ENCODE measurements around the gene HIGD2A. TPM values are rescaled to one million over a fixed set of nuclear protein-coding genes. Genes with fewer than 3 reads are reported as not detected.

HIGD2A gene
- total and polyA plus RNA-seq, 2 donors (not counting 3 experiments of a cell fraction or from before 2014, with no cell fraction given), result 96.2 to 210 TPM

DNA sequence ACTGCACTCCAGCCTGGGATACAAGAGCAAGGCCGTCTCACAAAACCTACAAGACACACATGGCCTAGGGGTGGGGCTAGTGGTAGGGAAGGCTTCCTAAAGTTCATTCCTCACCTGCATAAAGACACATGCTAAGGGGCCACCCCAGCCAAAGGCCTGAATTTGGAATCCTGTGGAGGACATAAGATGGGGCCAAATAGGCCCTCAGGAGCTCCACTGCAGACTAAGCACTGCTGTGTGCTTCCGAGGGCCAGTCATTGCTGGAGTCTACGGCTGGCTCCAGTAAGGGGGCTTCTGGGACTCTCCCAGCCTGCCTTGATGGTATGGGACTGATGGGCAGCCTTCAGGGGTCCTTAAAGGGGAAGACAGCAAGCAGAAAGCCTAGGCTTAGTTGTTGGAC, 5.8 kb upstream of the HIGD2A start:
- intact Hi-C loops (cut with micrococcal nuclease) (loop anchor here (10.0 kb wide), 1 partner anchor 1212 kb away; the partner anchor contains the start of gene TMED9), dilution Hi-C loops (cut with MboI; ENCODE audit: extremely low pct_ligation_motif_present, low sequenced_read_pairs) (no loop called here)
- CTCF ChIA-PET, result no interaction called here
- Histone ChIP-seq H3K79me2 (ENCODE audit: control insufficient read depth, insufficient read depth, low read length) (peaks cover 28% of the 10 kb centered on the region), H3K9me3 (replicated peaks; ENCODE audit: control insufficient read depth, insufficient read depth, low read length) (no peaks in the 10 kb centered on the region), H3K36me3 (ENCODE audit: control insufficient read depth in 2 of 2, extremely low read depth in 1 of 2, insufficient read depth in 2 of 2, low read length in 2 of 2) (peaks cover 12 to 23% of the 10 kb centered on the region in 2 experiments), H2AFZ (ENCODE audit: low read depth, low read length) (no peak overlapping the region), H3K9ac (replicated peaks; ENCODE audit: extremely low read depth, insufficient read depth, low read length) (no peak overlapping the region), H3K4me2 (ENCODE audit: insufficient read depth, low read length) (no peak overlapping the region), H3K9me1 (replicated peaks; ENCODE audit: control insufficient read depth, extremely low read depth, insufficient read depth, low read length) (no peaks in the 10 kb centered on the region), H4K20me1 (replicated peaks; ENCODE audit: control insufficient read depth, extremely low read depth, insufficient read depth, low read length) (no peaks in the 10 kb centered on the region), H3K27ac (ENCODE audit: insufficient read depth, low read depth, low read length) (no peak overlapping the region), H3K4me3 (replicated peaks in 1 of 3; ENCODE audit: insufficient read depth in 1 of 3, low read depth in 1 of 3, low read length in 3 of 3) (no peak overlapping the region), H3K4me1 (ENCODE audit: control insufficient read depth, extremely low read depth, insufficient read depth, low read length) (peaks cover 11% of the 10 kb centered on the region), H3K27me3 (ENCODE audit: control insufficient read depth in 2 of 2, insufficient read depth in 2 of 2, low read length in 2 of 2) (no peaks in the 10 kb centered on the region)
- no TSS peak for BruUV-seq (replicated peaks)
- TF ChIP-seq POLR2AphosphoS5 (IDR thresholded peaks at IDR 0.05; ENCODE audit: insufficient read depth, low read depth, low read length), result no peak
- FAIRE-seq, result no peak
- no peak for DNase-seq (ENCODE audit: low read depth, low spot score)
- POLR2A ChIA-PET, result no interaction called here

GRCh38 chr5:176383248-176383905, 5.2 kb upstream of the HIGD2A start:
- H3K79me2 ChIP-seq (ENCODE audit: control insufficient read depth, insufficient read depth, low read length), result peaks cover 34% of the 10 kb centered on the region
- ChIA-PET CTCF (interaction anchor here (0.7 kb wide), 1 partner anchor 9 kb away, joined by 3 read pairs; no protein-coding TSS in a partner anchor), POLR2A (no interaction called here)
- H3K27me3 ChIP-seq (ENCODE audit: control insufficient read depth in 2 of 2, insufficient read depth in 2 of 2, low read length in 2 of 2), result no peaks in the 10 kb centered on the region
- no TSS peak for BruUV-seq (replicated peaks)
- FAIRE-seq (no peak), DNase-seq (ENCODE audit: low read depth, low spot score) (no peak)
- dilution Hi-C loops (cut with MboI; ENCODE audit: extremely low pct_ligation_motif_present, low sequenced_read_pairs), result no loop called here
- H3K36me3 ChIP-seq (ENCODE audit: control insufficient read depth in 2 of 2, extremely low read depth in 1 of 2, insufficient read depth in 2 of 2, low read length in 2 of 2), result peaks cover 12 to 23% of the 10 kb centered on the region in 2 experiments
- H4K20me1 ChIP-seq (replicated peaks; ENCODE audit: control insufficient read depth, extremely low read depth, insufficient read depth, low read length), result no peaks in the 10 kb centered on the region
- no peak overlapping the region for H3K27ac ChIP-seq (ENCODE audit: insufficient read depth, low read depth, low read length)
- intact Hi-C loops (cut with micrococcal nuclease), result loop anchor here (10.0 kb wide), 1 partner anchor 1211 kb away; the partner anchor contains the start of gene TMED9
- TF ChIP-seq FOS (IDR thresholded peaks at IDR 0.05; ENCODE audit: borderline replicate concordance, insufficient read depth, low read length), result no peak
- no peak for TF ChIP-seq POLR2A (IDR thresholded peaks at IDR 0.05; ENCODE audit: low read depth, low read length)
- no peak for TF ChIP-seq POLR2AphosphoS5 (IDR thresholded peaks at IDR 0.05; ENCODE audit: insufficient read depth, low read depth, low read length)
- no peak for TF ChIP-seq CTCF (IDR thresholded peaks at IDR 0.05; ENCODE audit: extremely low read depth in 1 of 2, insufficient read depth in 1 of 2, low read depth in 1 of 2, low read length in 2 of 2)
- TF ChIP-seq MYC (IDR thresholded peaks at IDR 0.05; ENCODE audit: low read depth, low read length), result no peak
- no peak for TF ChIP-seq EZH2 (IDR thresholded peaks at IDR 0.05; ENCODE audit: borderline replicate concordance, low read depth, low read length, severe bottlenecking)
- TF ChIP-seq, protein P1, sequence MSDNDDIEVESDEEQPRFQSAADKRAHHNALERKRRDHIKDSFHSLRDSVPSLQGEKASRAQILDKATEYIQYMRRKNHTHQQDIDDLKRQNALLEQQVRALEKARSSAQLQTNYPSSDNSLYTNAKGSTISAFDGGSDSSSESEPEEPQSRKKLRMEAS (IDR thresholded peaks at IDR 0.05; ENCODE audit: insufficient read depth, insufficient read length), result no peak
- no peak for TF ChIP-seq GATA2 (IDR thresholded peaks at IDR 0.05; ENCODE audit: insufficient read depth, insufficient read length, low read depth, low read length)
- no peak for TF ChIP-seq JUN (IDR thresholded peaks at IDR 0.05; ENCODE audit: borderline replicate concordance, insufficient read depth, insufficient read length, low read depth)
- peaks cover 11% of the 10 kb centered on the region for H3K4me1 ChIP-seq (ENCODE audit: control insufficient read depth, extremely low read depth, insufficient read depth, low read length)
- H3K9me1 ChIP-seq (replicated peaks; ENCODE audit: control insufficient read depth, extremely low read depth, insufficient read depth, low read length), result no peaks in the 10 kb centered on the region
- H2AFZ ChIP-seq (ENCODE audit: low read depth, low read length), result no peak overlapping the region
- no peak overlapping the region for H3K9ac ChIP-seq (replicated peaks; ENCODE audit: extremely low read depth, insufficient read depth, low read length)
- H3K4me3 ChIP-seq (replicated peaks in 1 of 3; ENCODE audit: insufficient read depth in 1 of 3, low read depth in 1 of 3, low read length in 3 of 3), result no peak overlapping the region
- H3K9me3 ChIP-seq (replicated peaks; ENCODE audit: control insufficient read depth, insufficient read depth, low read length), result no peaks in the 10 kb centered on the region
- H3K4me2 ChIP-seq (ENCODE audit: insufficient read depth, low read length), result no peak overlapping the region
